Glomerular visceral epithelial cell (primary cell): Measurements from ENCODE around the gene DDX47.
"Not testable (repeated sequence)": the region's sequence is repeated elsewhere in the genome, so short reads cannot be mapped to it uniquely, and the experiment has no call there.

Source experiments
- DNase-seq: peaks from one replicate; pipeline ENCODE4 v3.0.0-alpha.2; 2016; ENCODE audit errors: extremely low spot score

DDX47 gene

GRCh38 chr12:12872139-12872933, 59.2 kb downstream of the DDX47 start:
- DNase-seq: peak; percentile 58

DNA sequence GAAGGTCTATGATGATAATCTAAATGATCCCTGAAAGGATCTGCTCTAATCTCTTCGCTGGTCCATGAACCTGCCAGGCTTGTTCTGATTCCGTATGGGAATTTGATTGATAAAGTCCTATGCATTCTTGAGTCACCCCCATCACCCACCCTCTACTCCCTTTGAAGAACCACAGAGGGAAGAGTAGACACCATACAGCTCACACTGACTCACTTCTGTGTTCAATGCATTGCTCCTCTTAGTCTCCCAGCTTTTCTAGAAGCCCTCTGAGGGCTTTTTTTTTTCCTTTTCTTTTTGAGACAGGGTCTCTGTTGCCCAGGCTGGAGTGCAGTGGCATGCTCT, 59.8 kb downstream of the DDX47 start:
- DNase-seq: no peak

DNA sequence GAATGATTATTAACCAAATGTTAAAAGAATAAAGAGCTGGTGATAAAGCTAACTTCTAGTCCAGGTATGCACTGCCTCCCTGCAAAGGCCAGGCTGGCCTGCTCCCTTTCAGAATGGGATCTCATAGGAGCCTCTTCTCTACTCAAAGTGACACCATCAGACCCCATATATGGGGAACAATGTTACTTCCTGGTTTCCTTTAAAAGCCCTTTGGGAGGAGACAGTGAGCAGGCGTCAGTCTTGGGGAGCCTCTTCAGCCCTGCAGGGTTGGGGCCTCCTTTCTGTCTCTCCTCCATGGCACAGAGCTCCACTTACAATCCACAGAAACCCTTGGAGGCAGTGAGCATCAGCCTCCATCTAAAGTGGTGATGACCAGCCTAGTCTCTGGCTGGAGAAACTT, 60.9 kb downstream of the DDX47 start:
- no peak for DNase-seq

- DNase-seq: not testable (repeated sequence)
Measured at GRCh38 chr12:12875301-12875700, 62.2 kb downstream of the DDX47 start.

DNA sequence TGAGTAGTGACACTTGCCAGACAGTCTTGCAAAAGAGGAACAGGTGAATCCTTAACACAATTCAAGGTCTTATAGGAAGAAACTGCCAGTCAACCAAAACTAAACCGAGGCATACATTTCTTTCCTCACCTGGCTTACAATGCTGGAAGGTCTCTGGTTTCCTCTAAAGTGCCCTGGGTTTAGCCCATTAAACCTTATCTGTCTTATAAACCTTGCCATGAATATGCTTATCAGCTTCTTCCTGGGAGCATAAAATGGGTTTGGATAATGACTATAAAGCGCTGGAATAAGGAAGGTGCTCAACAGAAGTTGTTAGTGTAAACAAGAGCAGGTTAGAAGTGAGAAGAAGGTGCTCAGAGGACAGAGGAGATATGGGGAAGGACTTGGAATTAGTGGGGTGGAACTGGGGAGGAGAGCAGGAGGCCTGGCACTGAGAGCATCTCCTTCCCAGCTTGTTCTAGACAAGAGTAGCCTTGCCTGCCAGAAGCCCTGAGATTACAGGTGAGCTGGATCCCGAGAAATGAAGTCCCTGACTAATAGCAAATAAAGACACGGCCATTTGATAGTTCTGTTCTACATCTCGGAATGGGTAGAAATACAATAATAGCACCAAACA, 64.1 kb downstream of the DDX47 start:
- DNase-seq: no peak

DNA sequence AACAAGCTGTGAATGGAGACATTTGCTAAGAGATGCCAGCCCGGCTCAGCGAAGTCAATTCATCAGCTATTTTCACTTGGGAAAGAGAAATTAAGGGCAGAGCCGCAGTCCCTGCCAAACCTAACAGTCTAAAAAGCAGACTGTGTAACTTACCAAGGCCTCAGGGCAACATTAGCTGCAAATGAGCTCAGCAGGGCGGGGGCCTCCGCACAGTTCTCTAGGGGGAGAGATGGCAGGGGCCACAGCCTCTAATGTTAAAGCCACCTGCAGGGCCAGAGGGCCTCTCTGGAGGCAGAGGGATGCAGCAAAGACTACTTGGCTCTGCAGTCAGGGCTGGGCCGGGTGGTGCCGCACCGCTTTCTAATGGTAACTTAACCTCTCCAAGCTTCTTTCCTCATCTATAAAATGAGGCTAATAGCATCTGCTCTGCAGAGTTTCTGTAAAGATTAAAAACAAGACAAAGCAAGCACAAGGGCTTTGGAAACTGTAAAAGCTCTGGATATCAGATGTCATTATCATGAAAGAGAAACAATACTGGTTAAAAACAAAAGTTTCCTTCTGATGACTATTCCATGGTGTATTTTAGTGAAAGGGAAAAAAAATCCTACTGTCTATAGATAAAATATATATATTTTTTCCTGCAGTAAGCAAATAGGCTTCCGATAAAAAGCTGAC, 64.8 kb downstream of the DDX47 start:
- DNase-seq: no peak
